Nephron (organoid): ENCODE data around the gene STYXL1.

Experiments used
- H3K27ac Mint-ChIP-seq, 3 experiments: 2 replicates each; pipeline ENCODE4 v1.8.0; 2020; ENCODE audit warnings: mixed read lengths in 3 of 3, mild to moderate bottlenecking in 2 of 3, moderate library complexity in 1 of 3
- H3K27me3 Mint-ChIP-seq: 2 replicates; pipeline ENCODE4 v1.8.0; 2021; ENCODE audit warnings: low read depth, mild to moderate bottlenecking, moderate library complexity, mixed read lengths
- H3K36me3 Mint-ChIP-seq: 2 replicates; pipeline ENCODE4 v1.8.0; 2020; ENCODE audit warnings: low read depth, mixed read lengths
- H3K4me1 Mint-ChIP-seq: 2 replicates; pipeline ENCODE4 v1.8.0; 2020; ENCODE audit warnings: mixed read lengths
- H3K4me3 Mint-ChIP-seq, 3 experiments: 2 replicates each; pipeline ENCODE4 v1.8.0; 2020; ENCODE audit warnings: mild to moderate bottlenecking in 3 of 3, mixed read lengths in 3 of 3, moderate library complexity in 2 of 3
- H3K9me3 Mint-ChIP-seq: 2 replicates; pipeline ENCODE4 v1.8.0; 2020; ENCODE audit warnings: mixed read lengths
- TF ChIP-seq, protein P1 (sequence below), 3 experiments: fragments of 200-600 bp; sonication (generic); IDR thresholded peaks; one replicate each; pipeline ENCODE4 v1.5.0; 2021; ENCODE audit warnings: antibody characterized with exemption in 3 of 3; ENCODE audit not compliant: unreplicated experiment in 3 of 3

Gene STYXL1

GRCh38 chr7:75957021-75957736 is 90.6 kb downstream of the STYXL1 start:
- TF ChIP-seq, protein P1, sequence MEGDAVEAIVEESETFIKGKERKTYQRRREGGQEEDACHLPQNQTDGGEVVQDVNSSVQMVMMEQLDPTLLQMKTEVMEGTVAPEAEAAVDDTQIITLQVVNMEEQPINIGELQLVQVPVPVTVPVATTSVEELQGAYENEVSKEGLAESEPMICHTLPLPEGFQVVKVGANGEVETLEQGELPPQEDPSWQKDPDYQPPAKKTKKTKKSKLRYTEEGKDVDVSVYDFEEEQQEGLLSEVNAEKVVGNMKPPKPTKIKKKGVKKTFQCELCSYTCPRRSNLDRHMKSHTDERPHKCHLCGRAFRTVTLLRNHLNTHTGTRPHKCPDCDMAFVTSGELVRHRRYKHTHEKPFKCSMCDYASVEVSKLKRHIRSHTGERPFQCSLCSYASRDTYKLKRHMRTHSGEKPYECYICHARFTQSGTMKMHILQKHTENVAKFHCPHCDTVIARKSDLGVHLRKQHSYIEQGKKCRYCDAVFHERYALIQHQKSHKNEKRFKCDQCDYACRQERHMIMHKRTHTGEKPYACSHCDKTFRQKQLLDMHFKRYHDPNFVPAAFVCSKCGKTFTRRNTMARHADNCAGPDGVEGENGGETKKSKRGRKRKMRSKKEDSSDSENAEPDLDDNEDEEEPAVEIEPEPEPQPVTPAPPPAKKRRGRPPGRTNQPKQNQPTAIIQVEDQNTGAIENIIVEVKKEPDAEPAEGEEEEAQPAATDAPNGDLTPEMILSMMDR (IDR thresholded peaks at IDR 0.05; ENCODE audit: unreplicated experiment in 3 of 3): no peak
- H3K4me1 Mint-ChIP-seq: peaks cover 18% of the 10 kb centered on the region
- H3K4me3 Mint-ChIP-seq: no peak overlapping the region
- peaks cover 34% of the 10 kb centered on the region for H3K36me3 Mint-ChIP-seq
- peak overlapping the region in 2 of 3 experiments; percentile 73 to 85 for H3K27ac Mint-ChIP-seq
- H3K27me3 Mint-ChIP-seq: no peaks in the 10 kb centered on the region
- H3K9me3 Mint-ChIP-seq: no peaks in the 10 kb centered on the region

DNA sequence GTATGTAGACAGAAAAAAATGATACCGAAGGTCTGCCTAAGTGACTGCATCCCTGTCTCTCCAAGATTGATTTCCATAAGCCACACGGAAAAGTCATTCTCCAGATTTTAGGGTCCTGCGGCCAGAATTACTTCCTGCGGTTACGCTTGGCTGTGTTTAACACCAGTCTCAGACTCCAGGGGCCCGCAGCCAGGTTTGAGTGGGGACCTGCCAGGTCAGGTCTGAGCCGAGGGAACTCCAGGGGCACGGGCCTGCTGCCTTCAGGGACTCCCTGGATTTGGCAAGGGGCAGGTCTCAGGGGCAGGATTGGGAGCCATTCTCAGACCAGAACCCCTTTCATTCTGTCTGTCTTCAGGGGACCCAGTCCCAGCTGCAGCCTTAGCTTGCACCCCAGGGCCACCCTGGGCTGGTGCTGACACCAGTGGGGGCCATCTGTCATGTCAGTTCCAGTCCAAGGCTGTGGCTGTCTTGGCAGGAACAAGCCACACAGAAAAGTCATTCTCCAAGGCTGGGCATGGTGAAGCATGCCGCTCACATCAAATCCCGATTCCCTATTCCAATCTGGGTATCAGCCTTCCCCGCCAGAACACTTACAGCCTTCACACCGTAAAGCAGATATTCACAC is 92.4 kb downstream of the STYXL1 start:
- Mint-ChIP-seq H3K4me1 (peaks cover 13% of the 10 kb centered on the region), H3K9me3 (no peaks in the 10 kb centered on the region), H3K27me3 (no peaks in the 10 kb centered on the region), H3K4me3 (no peak overlapping the region), H3K36me3 (peaks cover 30% of the 10 kb centered on the region), H3K27ac (peak overlapping the region in 1 of 3 experiments; percentile 22)
- TF ChIP-seq, protein P1 (IDR thresholded peaks at IDR 0.05; ENCODE audit: unreplicated experiment in 3 of 3): no peak

DNA sequence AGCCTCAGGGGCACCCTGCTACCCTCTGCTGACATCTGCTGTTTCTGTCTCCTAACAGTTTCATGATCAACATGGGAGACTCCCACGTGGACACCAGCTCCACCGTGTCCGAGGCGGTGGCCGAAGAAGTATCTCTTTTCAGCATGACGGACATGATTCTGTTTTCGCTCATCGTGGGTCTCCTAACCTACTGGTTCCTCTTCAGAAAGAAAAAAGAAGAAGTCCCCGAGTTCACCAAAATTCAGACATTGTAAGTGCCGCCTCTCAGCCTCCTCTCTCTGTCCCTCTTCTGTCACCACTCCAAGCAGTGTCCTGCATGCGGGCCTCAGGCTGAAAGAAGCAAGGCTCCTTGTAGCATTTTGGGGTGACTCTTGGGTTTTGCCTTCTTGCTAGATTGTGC is 93.9 kb downstream of the STYXL1 start:
- H3K4me3 Mint-ChIP-seq: no peak overlapping the region
- no peaks in the 10 kb centered on the region for H3K9me3 Mint-ChIP-seq
- peaks cover 23% of the 10 kb centered on the region for H3K36me3 Mint-ChIP-seq
- peaks cover 19% of the 10 kb centered on the region for H3K4me1 Mint-ChIP-seq
- H3K27me3 Mint-ChIP-seq: no peaks in the 10 kb centered on the region
- TF ChIP-seq, protein P1 (IDR thresholded peaks at IDR 0.05; ENCODE audit: unreplicated experiment in 3 of 3): no peak
- H3K27ac Mint-ChIP-seq: no peak overlapping the region

DNA sequence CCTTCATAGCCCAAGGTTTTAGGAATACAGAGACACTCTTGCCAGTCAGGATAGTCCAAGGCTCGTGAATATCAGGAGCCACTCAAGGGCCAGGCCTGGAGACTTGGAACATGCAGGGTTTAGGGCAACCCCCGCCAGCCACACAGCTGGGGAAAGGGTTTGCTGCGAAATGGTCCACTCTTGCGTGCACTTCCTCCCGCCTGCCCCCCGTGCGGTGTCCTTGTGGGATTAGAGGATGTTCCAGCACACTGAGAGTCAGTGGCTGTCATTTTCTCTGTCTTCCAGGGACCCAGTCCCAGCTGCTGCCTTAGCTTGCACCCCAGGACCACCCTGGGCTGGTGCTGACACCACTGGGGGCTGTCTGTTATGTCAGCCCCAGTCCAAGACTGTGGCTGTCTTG is 94.4 kb downstream of the STYXL1 start:
- H3K4me1 Mint-ChIP-seq: peaks cover 24% of the 10 kb centered on the region
- H3K36me3 Mint-ChIP-seq: peaks cover 18% of the 10 kb centered on the region
- H3K9me3 Mint-ChIP-seq: no peaks in the 10 kb centered on the region
- TF ChIP-seq, protein P1 (IDR thresholded peaks at IDR 0.05; ENCODE audit: unreplicated experiment in 3 of 3): no peak
- no peak overlapping the region for H3K4me3 Mint-ChIP-seq
- H3K27me3 Mint-ChIP-seq: no peaks in the 10 kb centered on the region
- no peak overlapping the region for H3K27ac Mint-ChIP-seq

- TF ChIP-seq, protein P1 (IDR thresholded peaks at IDR 0.05; ENCODE audit: unreplicated experiment in 3 of 3): no peak
- H3K9me3 Mint-ChIP-seq: no peaks in the 10 kb centered on the region
- H3K27me3 Mint-ChIP-seq: no peaks in the 10 kb centered on the region
- no peak overlapping the region for H3K27ac Mint-ChIP-seq
- peaks cover 17% of the 10 kb centered on the region for H3K36me3 Mint-ChIP-seq
- no peak overlapping the region for H3K4me3 Mint-ChIP-seq
- peaks cover 25% of the 10 kb centered on the region for H3K4me1 Mint-ChIP-seq
These were observed 96.3 kb downstream of the STYXL1 start for GRCh38 chr7:75951506-75951905.
